Measurements from ENCODE around the gene FOXC1. TPM values are rescaled to one million over a fixed set of nuclear protein-coding genes. Genes with fewer than 3 reads are reported as not detected.

Gene FOXC1
- total RNA-seq, result 3.6 and 5.0 TPM in 2 replicates
- polyA plus RNA-seq (2012), result 1.9 TPM

DNA sequence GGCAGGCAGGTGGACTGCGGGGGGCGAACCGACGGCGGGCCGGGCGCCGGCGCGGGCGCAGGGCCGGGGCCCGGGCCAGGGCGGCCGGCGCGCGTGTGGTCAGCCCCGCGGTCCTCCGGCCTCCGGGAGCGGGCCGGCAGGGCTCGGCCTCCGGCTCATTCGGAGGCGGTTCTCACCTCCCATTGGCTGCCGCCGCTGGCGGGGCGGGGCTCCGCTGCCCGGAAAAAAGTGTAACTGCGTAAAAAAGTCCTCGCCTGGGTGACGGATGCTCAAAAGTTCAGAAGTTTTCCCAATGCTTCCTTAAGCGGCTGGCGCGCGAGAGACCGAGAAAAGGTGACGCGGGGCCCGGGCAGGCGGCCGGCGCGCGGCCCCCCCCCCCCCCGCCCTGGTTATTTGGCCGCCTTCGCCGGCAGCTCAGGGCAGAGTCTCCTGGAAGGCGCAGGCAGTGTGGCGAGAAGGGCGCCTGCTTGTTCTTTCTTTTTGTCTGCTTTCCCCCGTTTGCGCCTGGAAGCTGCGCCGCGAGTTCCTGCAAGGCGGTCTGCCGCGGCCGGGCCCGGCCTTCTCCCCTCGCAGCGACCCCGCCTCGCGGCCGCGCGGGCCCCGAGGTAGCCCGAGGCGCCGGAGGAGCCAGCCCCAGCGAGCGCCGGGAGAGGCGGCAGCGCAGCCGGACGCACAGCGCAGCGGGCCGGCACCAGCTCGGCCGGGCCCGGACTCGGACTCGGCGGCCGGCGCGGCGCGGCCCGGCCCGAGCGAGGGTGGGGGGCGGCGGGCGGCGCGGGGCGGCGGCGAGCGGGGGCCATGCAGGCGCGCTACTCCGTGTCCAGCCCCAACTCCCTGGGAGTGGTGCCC is at the start of gene FOXC1:
Gene FOXC1, plus strand, starts transcription at position 268 of the 849 bp plus-strand sequence. Its CDS starts 531 bp downstream, at position 799.
- peak; percentile 89 for DNase-seq (ENCODE audit: low read depth)

DNA sequence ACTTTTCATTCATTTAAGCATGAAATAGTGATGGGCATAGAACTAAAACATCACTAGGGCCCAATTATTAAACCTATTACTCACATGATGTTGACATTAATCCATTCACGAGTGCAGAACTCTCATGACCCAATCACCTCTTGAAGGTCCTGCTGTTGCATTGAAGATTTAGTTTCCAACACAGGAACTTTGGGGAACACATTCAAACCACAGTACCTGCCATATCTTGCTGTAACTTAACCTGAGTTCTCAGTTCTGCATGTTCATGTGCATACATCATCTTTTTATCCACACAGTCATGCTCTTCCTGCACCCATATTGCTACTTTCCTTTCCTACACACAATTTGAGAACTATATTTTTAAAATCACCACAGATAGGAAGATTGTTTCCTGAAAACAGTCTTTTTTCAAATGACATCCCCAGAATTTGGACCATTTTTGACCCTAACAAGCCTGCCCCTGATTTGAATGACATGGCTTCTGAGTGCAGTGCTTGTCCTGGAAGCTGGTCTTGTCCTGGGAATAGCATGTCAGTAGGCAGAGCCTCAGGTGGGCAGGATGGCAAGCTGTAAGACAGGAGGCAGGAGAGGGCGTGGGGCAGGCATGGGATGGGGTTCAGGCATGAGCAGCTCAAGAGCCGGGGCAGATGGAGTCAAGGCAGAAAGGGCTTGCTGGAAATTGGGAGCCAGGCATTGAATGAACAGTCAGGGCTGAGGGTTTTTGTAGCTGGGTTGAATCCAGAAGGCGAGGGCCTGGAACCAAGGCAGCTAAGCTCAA is 49.2 kb upstream of the FOXC1 start:
- no peak for DNase-seq (ENCODE audit: low read depth)

DNA sequence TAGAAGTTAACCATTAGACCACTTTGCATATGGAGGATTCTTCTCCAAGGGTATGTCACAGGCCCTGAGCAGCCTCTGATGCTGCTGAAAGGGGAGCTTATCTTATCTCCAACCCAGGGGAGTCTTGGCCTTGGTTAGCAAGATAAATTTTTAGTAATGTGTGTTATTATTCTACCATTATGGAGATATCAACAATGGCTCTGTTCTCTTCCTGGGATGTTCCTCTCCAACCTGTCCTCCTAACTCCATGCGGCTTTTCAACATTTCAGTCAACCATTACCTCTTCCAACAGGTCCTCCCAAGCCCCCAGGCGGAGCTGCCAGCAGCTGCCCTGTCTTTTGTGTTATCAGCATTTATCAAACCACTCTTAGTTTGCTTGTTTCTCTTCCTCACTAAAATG is 48.4 kb upstream of the FOXC1 start:
- no peak for DNase-seq (ENCODE audit: low read depth)

DNA sequence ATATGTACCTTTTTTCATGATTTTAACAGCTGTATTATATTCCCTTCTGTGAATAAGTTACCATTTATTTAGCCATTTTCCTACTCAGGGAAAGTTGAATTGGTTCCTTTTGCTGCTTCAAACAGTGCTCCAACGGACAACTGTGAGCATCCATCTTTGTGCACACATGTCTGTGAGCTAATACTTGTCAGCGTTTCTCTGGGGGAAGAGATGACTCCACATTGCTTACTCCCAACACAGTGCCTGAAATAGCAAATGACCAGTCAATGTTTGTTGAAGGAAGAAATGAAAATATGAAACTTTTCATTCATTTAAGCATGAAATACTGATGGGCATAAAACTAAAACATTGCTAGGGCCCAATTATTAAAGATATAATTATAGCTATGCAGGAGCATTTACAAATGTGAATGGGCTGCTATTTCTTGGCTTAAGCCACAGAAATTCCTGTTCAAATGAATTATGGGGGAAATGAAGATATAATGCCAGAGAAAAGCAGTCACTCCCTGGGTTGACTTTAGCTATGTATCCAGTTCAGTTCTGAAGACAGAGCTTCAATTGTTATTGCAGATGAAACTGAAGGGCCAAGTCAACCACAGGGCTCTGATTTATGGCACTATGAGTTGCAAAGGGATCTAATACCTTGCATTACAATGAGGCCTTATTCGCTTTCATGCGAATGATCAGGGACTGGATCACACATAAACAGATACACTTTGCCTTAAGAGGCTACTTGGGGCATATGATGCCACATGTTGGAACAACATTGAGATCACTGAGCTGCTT is 47.4 kb upstream of the FOXC1 start:
- no peak for DNase-seq (ENCODE audit: low read depth)

DNA sequence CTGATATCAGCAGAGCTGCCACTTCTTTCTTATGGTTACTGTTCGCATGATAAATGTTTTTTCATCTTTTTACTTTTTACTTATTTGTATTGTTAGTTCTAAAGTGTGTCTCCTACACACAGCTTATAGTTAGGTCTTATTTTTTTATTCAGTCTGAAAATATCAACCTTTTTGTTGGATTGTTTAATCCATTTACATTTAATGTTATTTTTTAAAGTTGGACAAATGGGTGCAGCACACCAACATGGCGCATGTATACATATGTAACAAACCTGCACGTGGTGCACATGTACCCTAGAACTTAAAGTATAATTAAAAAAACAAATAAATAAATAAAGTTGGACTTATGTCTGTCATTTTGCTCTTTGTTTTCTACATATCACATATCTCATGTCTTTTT is 40.3 kb upstream of the FOXC1 start:
- DNase-seq (ENCODE audit: low read depth), result no peak

DNA sequence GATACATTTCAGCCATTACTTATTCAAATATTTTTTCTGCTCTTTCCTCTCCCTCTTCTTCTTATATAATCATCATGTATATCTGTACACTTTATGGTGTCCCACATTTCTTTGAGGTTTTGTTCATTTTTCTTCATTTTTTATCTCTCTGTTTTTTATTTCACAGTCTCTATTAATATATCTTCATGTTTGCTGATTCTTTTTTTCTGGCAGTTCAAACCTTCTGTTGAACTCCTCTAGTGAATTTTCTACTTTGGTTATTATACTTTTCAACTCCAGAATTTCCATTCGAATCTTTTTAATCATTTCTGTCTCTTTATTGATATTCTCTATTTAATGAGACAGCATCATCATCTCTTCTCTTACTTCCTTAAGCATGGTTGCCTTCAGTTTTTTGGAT is 38.9 kb upstream of the FOXC1 start:
- DNase-seq (ENCODE audit: low read depth), result no peak

DNA sequence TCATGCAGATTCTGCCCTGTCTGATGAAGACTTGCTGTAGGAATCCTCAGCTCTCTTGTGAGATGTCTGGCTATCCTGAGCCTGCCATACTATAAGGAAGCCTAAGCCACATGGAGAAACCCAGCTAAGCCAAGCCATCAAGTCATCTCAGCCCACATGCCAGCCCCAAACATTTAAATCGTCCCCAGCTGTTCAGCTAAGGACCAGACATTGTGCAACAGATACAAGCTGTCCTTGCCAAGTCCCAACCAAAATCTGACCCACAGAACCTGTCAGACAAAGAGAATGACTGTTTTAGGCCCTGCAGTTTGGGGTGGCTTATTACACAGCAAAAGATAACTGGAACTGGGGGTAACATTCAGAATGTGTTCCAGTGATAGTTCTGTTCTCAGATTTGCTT is 36.8 kb upstream of the FOXC1 start:
- DNase-seq (ENCODE audit: low read depth), result peak; percentile 90

DNA sequence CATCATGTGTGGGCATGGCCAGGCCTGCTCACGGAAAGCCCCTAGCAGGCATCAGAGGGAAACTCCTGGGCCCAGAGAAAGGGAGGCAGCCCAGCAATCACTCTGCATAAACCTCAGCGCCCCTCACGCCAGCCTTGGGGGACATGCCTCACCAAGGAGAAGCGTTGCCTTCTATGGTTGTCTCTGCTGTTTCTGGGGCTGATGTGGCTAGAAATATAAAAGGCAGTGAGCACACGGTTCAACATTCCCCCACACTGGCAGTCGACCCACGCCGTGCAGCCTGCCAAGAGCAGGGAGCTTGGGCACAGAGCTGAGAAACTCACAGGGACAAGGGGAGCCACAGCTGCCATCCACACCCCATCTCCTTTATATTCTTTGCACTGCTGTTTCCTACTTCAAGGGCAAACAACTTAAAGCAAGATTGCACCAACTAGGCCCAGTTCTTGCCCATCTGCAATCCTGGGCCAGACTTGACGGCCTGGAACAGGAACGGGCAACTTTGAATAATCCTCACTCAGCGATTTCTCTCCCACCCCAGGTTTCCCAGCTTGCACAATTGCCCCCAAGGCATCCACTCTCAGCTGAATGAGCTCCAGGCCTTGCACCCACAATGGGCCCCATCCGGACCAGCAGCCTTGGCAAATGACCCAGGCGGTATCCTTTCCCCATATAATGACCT is 35.5 kb upstream of the FOXC1 start:
- no peak for DNase-seq (ENCODE audit: low read depth)

DNA sequence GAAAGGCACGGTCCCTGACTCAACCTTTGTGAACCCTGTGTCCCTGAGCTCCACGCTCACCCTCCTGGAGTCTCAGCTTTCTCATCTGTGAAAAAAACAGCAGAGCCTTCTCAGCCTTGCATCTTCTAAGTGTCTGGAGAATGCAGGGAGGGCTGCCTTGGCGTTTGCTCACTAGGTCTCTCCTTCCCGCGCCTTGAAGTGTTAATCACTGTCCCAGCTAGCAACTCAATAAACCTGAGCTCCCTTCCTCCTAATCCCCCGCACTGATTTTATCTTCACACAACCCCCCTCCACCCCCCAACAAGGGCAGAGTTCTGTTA is 34.9 kb upstream of the FOXC1 start:
- DNase-seq (ENCODE audit: low read depth), result no peak

DNA sequence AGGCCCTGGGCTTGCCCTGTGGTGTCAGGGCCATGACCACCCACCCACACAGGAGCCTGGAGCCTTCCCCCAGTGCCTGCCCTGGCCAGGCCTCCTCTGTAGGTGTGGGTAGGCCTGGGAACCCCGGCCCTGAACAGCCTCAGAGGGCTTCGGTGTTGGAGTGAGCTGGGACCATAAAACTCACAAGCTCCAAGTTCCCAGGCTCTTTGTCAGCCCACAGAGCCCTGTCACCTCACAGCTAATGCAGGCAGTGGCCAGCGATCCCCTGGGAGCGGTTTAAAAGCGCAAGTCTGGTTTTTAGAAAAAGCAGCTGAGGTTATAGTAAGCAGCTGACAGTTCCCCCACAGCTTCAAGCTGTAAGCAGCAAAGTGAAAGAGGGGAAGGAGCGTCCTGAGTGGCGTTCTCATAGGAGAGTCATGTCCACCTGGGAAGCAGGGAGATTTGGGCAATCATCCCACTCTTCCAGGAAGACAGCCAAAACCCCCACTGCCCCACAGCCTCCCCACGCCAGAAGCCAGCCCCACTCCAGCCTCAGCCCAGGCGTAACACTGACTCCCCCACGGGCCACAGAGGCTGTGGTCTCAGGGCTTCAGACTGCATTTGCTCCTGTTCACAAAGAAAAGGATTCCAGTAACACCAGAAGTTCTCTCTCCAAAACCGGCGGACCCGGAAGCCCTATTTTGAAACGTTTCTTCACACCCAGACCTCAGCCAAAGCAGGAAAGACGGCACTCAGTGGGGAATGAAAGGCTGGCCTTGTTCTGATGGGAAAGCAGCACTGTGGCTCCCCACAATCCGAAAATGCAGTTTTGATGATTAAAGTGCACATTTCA is 34.3 kb upstream of the FOXC1 start:
- DNase-seq (ENCODE audit: low read depth), result peak; percentile 94

DNA sequence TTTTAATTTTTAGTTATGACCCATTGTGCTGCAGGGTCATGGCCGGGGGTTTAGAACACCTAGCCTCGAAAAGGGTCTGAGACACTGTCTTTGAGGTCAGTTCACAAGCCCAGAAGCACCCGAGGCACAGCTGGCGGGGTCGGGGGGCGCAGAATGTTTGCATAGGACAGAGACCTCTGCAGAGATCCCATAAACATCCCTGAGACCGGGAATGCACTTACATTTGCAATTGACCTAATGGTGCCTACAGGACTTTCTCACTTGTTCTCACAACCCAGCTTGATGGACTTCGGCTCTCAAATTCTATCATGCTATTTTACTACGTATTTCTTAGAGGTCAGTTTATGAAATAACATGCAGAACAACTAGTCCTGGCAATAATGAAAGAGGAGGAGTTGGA is 33.5 kb upstream of the FOXC1 start:
- no peak for DNase-seq (ENCODE audit: low read depth)

DNA sequence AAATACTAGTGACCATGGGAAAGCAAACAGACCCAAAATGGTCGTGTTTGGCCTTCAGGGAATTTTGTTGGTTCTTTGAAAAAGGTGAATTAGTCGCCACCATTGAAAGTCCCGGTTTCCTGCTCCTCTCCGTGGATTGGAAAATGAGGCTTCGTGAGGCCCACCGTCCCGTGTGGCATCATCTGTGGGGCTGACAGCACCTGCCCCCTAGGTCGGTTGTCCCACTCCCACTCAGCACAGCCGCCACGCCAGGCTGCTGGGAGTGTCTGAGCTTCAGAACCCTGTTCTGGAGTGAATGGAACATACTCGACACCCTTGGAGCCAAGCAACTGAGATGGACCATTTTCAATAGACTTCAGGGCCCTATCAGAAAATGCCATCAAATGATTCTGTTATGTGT is 33.0 kb upstream of the FOXC1 start:
- DNase-seq (ENCODE audit: low read depth), result no peak

DNA sequence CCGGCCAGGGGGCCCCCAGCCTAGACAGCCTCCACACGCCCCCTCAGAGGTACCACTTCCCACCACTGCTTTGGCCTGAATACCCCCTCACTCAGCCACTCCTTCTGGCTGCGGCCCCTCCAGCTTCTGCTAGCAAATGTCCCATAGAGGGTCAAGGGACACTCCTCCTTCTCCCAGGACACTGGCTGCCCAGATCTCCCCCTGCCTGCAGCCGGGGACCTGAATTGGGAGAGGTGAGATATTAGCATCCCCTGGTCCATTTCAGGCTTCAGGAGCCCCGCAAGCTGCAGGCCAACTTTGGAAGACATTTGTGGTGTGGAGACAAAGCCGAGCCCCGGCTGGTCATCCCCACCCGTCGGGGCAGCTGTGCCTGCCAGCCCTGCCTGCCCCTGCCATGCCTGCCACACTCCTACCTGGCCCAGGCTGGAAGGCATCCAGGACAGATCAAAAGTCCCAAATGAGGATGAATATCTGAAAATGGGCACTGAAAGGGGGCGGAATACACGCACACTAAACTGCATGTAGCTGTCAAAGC is 32.5 kb upstream of the FOXC1 start:
- DNase-seq (ENCODE audit: low read depth), result peak; percentile 50

DNA sequence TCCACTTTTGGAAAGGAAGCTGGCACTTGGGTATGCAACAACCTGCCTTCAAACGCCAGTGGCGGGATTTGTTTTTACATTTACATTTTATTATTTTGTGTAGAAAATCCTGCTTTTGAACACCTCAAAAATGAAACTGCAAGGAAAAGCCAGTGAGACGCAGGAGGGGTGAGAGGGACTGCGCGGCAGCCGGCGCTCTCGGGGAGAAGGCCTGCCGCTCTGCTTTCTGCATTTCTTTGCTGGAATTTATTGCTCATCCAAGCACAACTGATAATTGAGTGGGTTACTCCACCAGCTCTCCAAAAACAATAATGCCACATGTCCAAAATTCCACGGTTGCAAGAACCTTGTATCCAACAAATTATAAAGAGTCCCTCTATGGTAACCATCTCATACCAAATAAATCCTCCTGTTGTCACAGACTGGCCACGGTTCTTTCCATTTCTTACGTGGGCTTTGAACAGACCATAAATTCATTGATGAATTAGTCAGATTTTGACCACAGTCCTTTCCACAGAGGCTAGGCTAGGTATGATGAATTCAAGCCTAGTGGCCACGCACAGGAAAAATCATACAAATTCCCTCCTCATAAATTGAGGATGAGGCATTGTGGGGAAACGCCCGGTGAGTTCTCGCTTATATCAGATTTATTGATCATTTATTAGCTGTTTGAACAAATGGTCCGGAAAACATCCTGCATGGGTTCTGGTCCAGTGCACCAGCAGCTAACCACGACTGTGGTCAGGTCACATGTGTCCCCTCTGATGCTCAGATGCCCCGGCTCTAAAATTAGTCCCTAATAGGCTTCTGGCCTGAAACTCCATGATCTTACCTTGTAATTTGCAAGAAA is 31.6 kb upstream of the FOXC1 start:
- DNase-seq (ENCODE audit: low read depth), result peak; percentile 32

DNA sequence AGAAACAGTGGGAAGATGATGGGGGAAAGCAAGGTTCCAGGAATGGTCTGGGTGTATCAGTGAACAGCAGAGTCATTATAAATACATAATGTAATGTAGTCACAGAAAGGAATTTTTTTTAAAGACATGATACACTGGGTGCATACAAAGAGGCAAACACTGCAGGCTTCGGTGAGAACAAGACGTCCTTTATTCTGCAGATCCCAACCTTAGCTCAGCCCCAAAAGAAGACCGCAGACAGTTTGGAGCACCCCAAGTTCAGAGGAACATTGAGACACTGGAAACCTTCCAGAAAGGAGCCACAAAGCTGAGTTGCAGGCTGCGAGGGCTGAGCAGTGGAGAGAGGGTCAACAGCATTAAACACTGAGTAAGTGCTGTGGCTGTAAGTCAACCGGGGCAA is 30.6 kb upstream of the FOXC1 start:
- no peak for DNase-seq (ENCODE audit: low read depth)

DNA sequence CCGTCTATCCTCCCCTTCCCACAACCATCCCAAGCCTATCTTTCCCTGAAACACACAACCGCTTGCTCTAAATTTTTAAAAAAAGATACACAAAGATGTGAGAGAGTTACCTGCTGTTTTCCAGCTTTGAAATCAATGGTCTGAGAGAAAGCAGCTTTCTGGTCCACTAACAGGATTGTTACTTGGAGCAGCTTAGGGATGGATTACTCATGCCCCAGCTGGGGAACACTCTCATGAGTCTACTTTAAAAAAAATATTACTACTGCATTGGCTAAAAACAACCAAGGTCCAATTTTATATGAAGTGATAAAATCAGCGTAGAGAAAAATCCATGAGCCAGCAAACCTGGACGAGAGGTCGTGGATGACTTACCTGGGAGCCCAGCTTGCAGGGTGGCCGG is 29.6 kb upstream of the FOXC1 start:
- DNase-seq (ENCODE audit: low read depth), result no peak

DNA sequence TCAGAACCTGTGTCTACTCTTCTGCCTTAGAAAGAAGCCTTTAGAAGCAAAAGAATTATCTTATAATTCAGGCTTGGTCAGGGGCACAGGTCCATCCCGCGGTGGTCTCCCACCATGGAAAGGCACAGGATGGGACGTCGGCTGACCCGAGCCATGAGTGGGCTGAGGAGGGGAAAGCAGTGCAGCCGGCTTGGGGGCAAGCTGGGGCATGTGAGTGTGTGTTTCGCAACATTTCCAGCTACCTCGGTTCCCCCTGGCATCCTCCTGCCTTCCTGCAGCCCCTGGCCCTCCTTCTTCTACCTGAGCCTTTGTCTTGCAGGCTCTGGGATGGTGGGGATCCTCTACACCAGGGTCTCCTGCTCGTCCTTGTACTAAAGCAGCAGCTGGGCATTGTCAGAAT is 29.1 kb upstream of the FOXC1 start:
- DNase-seq (ENCODE audit: low read depth), result no peak

DNA sequence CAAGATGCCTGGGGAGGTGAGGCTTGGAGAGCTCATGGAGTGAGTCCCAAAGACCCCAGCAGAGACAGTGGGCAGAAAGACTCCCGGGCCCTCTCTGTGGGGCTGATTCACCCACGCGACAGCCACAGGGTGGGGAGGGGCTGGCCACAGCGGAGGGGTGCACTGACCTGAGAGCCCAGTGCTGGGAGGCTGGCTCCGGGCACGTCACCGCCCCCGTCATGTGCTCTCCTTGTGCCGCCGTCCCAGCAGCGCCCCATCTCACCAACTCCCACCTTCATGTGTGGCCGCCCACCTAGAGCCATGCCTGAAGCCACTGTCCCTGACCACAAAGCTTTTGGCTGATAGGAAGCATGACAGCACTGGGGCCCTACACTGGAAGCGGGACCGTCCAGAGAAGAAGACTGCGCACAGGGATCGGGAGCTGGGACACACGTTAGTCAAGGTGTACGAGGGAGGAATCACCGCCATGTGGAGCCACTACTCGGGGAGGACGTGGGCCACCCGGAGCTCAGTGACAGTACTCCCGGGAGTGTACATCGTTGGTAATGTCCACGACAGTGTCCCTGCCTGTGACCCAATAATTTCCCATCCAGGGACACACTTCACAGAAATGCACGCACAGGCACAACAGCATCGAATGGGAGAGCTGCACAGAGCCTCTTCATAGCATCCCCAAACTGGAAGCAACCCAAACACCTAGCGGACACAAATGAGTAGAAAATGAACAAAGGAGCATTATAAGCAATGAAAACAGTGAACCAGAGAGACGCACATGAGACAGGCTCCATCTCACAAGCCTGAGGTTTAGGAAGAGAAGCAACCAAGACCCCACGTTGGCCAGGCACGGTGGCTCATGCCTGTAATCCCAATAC is 28.4 kb upstream of the FOXC1 start:
- no peak for DNase-seq (ENCODE audit: low read depth)

Measured in myocyte (in vitro differentiated cells).